Measurements from ENCODE around the gene CSMD2.
A peak's percentile ranks its signal among the peaks of the same experiment; 100 is the strongest.

Gene CSMD2

DNA sequence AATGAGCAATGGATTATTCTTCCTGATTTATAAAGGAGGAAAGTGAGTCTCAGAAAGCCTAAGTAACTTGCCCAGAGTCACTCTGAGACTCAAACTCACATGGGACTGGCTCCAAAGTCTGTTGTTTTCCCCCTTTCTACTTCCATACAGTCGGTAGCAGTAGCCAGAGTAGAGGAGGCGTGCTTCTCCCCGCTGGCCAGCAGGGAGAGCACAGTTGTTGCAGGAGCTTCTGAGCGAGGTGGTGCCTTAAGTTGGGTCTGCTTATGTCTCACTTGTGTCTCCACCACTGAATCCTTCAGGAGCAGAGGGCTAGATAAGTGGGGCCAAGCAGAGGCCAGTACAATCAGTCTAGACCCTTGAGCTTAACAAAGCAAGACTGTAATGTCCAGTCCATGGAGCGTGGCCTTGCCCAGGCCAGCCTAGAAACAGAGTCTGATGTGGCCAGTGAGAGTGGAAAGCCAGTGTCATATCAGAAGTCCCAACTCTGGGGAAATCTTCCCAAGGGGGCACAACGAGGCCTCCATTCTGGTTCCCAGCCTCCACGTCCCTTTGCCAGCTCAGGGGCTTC is 510.7 kb downstream of the CSMD2 start:
- H3K27ac ChIP-seq, result peak overlapping the region; percentile 54
- TF ChIP-seq, protein P1, sequence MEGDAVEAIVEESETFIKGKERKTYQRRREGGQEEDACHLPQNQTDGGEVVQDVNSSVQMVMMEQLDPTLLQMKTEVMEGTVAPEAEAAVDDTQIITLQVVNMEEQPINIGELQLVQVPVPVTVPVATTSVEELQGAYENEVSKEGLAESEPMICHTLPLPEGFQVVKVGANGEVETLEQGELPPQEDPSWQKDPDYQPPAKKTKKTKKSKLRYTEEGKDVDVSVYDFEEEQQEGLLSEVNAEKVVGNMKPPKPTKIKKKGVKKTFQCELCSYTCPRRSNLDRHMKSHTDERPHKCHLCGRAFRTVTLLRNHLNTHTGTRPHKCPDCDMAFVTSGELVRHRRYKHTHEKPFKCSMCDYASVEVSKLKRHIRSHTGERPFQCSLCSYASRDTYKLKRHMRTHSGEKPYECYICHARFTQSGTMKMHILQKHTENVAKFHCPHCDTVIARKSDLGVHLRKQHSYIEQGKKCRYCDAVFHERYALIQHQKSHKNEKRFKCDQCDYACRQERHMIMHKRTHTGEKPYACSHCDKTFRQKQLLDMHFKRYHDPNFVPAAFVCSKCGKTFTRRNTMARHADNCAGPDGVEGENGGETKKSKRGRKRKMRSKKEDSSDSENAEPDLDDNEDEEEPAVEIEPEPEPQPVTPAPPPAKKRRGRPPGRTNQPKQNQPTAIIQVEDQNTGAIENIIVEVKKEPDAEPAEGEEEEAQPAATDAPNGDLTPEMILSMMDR (conservative IDR thresholded peaks at IDR 0.05), result peak; percentile 54

DNA sequence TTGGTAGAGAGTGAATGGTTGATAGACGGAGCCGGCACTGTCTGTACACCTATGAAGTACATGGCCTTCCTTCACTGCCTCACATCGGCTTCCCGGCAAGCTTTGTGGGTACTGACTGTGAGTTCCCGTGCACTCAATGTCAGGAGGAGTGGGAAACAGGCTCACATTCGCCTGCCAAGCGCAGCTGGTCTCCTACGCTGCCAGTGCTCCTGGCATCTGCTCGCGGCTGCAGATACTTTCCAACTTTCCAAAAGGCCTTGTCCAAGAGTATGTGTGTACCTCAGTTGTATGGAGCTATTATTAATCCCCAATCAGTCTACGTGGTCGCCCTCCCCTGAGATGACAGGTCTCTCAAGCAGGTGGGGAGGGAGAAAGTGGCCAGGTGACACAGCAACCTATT is 511.8 kb downstream of the CSMD2 start:
- TF ChIP-seq, protein P1 (conservative IDR thresholded peaks at IDR 0.05), result no peak

DNA sequence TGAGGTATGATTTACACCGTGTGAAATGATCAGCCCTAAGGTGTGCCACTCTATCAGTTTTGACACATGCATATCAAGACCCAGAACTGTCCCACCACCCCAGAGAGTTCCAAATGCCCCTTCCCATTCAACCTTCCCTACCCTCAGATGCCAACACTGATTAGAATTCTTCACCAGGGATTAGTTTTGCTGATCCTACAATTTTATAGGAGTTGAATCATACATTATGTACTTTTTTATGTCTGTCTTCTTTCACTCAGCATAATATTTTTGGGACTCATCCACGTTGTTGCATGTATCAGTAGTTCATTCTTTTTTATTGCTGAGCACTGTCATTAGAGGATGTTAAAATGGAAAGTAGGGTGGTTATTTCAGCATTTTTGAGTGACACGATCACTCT is 514.3 kb downstream of the CSMD2 start:
- H3K27ac ChIP-seq, result no peak overlapping the region
- TF ChIP-seq, protein P1 (conservative IDR thresholded peaks at IDR 0.05), result no peak

More for the DNA sequence above, 511.8 kb downstream of the CSMD2 start:
- H3K27ac ChIP-seq, result no peak overlapping the region

DNA sequence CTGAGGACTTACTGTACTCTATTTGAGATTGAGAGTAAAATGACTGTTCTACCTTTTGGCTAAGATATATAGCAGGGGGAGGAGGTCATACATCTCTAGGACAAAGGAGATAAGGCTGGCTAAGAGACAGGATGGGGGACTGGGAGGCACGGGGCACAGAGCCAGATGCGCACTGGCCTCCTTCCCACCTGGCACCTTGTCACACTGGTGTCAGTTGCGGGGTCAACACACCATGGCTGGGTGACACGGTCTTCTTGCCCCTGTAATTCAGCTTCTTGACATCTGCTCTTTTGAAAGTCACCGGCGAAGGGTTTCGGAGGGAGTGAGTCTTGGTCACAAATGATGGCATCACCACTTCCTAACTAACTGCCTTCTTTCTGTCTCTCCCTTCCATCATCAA is 515.3 kb downstream of the CSMD2 start:
- H3K27ac ChIP-seq, result no peak overlapping the region
- TF ChIP-seq, protein P1 (conservative IDR thresholded peaks at IDR 0.05), result no peak

DNA sequence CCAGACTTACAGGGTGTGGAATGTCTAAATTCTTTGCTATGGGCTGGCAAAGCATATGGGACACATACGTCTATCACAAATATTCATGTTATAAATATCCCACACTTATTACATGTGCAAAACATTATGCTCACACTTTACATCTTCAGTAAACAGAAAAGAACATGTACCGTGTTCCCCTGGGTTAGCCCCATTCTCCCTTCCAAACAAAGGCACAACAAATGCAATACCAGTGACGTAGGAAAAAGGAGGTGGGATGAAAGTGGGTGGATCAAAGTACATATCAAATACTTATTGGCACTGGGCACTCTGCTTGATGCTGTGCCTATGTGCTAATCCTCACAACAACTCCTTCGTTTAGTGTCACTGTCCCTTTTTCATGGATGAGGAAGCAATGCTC is 521.8 kb downstream of the CSMD2 start:
- TF ChIP-seq, protein P1 (conservative IDR thresholded peaks at IDR 0.05), result no peak
- H3K27ac ChIP-seq, result no peak overlapping the region

DNA sequence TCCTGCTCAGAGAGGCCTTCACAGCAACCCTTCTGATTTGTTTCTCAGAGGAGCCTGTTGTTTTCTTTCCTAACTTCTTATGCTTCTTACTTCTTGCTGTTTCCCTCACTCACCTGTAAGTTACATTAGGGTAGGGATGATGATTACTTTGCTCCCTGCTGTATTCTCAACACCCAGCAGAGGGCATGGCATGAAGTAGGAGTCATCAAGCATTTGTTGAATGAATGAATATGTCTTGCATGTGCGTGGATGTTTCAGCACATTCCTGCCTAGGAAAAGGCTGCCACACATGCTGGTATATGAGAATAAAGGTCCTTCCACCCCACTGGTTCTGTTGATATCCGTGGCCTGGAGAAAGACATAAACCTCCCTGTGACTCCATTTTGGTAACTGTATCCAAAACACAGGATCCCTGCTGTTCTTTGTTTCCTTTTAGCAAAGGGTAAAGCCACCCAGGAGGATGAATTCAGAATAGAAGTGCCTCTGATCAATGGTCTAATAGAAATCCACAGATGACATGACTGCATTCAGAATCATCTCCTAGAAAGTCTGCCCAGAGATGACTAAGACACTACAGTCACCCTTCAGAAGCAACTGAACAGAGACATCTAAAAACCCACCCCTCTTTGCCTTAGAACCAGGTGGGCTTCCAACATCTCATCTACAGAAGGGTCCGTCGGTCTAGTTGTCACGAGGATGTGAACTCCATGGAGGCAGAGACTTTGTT is 523.8 kb downstream of the CSMD2 start:
- TF ChIP-seq, protein P1 (conservative IDR thresholded peaks at IDR 0.05), result peak; percentile 62
- no peak overlapping the region for H3K27ac ChIP-seq

DNA sequence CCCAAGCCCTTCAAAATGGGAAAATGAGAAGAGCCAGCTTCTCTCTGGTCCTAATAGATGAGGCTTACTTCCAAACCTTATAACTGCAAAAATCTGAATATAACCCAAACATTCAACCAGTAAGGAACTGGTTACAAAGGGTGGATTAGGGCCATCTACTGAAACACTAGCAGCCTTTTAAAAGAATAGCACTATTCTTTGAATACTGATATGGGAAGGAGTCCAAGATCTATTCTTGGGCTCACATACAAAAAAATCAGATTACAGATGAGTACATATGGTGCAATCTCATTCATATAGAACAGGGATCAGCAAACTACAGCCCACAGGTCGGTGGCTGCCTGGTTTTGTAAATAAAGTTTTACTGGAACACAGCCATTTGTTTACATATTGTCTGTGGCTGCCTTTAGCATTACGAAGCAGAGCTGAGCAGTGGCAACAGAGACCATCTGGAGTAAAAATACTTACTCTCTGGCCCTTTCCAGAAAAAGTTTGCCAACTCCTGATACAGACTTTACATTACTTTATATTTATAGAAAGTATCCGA is 524.8 kb downstream of the CSMD2 start:
- H3K27ac ChIP-seq, result peak overlapping the region; percentile 13; the same call in 1 of the 2 replicates
- TF ChIP-seq, protein P1 (conservative IDR thresholded peaks at IDR 0.05), result no peak

All from VCaP (cell line).